H9 (cell line): ENCODE results near the gene NBR1. TPM values are rescaled to one million over a fixed set of nuclear protein-coding genes. Genes with fewer than 3 reads are reported as not detected.

Experiments
- DNase-seq: peaks from one replicate; pipeline ENCODE4 v3.0.0-alpha.2; 2017
- H2AFZ ChIP-seq: one replicate; pipeline ENCODE4 v1.6.1; 2013; ENCODE audit warnings: mild to moderate bottlenecking, low read length, control low read depth, moderate library complexity
- H2AK5ac ChIP-seq: 2 replicates; pipeline ENCODE4 v1.6.1; 2013; ENCODE audit warnings: low read length, control low read depth, mixed read lengths; ENCODE audit not compliant: insufficient read length
- H2BK120ac ChIP-seq: one replicate; pipeline ENCODE4 v1.6.1; 2013; ENCODE audit warnings: low read depth, mild to moderate bottlenecking, low read length, control low read depth, inconsistent platforms; ENCODE audit not compliant: poor library complexity, severe bottlenecking
- H2BK12ac ChIP-seq: 2 replicates; pipeline ENCODE4 v1.6.1; 2013; ENCODE audit warnings: low read length, control low read depth, mixed read lengths, low read depth; ENCODE audit not compliant: insufficient read length
- H2BK15ac ChIP-seq: 2 replicates; pipeline ENCODE4 v1.6.1; 2013; ENCODE audit warnings: low read depth, low read length, control low read depth
- H2BK20ac ChIP-seq: one replicate; pipeline ENCODE4 v1.6.1; 2013; ENCODE audit warnings: low read depth, mild to moderate bottlenecking, low read length, control low read depth, inconsistent platforms; ENCODE audit not compliant: poor library complexity, severe bottlenecking
- H2BK5ac ChIP-seq: 2 replicates; pipeline ENCODE4 v1.6.1; 2013; ENCODE audit warnings: low read length, control low read depth, mixed read lengths; ENCODE audit not compliant: insufficient read length
- H3K14ac ChIP-seq: 2 replicates; pipeline ENCODE4 v1.6.1; 2013; ENCODE audit warnings: low read length, control low read depth; ENCODE audit not compliant: insufficient read depth
- H3K18ac ChIP-seq: 2 replicates; pipeline ENCODE4 v1.6.1; 2013; ENCODE audit warnings: low read depth, mild to moderate bottlenecking, mixed read lengths, low read length, control low read depth; ENCODE audit not compliant: insufficient read length
- H3K23ac ChIP-seq: 2 replicates; pipeline ENCODE4 v1.6.1; 2013; ENCODE audit warnings: low read length, control low read depth, mixed read lengths, low read depth; ENCODE audit not compliant: insufficient read length
- H3K23me2 ChIP-seq: 2 replicates; pipeline ENCODE4 v1.6.1; 2013; ENCODE audit warnings: low read depth, mild to moderate bottlenecking, mixed read lengths, low read length, control low read depth; ENCODE audit not compliant: insufficient read length, poor library complexity, severe bottlenecking
- H3K27ac ChIP-seq: 2 replicates; pipeline ENCODE4 v1.5.1; 2013; ENCODE audit warnings: low read length, control low read depth, mixed read lengths, low read depth; ENCODE audit not compliant: insufficient read length
- H3K27me3 ChIP-seq: 2 replicates; pipeline ENCODE4 v1.6.1; 2013; ENCODE audit warnings: low read length, control low read depth, inconsistent platforms; ENCODE audit not compliant: insufficient read depth
- H3K4ac ChIP-seq: 2 replicates; pipeline ENCODE4 v1.6.1; 2013; ENCODE audit warnings: low read depth, mild to moderate bottlenecking, control low read depth, inconsistent platforms, low read length, moderate library complexity
- H3K4me1 ChIP-seq: 2 replicates; pipeline ENCODE4 v1.6.1; 2013; ENCODE audit warnings: low read length, control low read depth, inconsistent platforms; ENCODE audit not compliant: insufficient read depth
- H3K4me2 ChIP-seq: 2 replicates; pipeline ENCODE4 v1.6.1; 2013; ENCODE audit warnings: low read length, control low read depth, mixed read lengths; ENCODE audit not compliant: insufficient read length, insufficient read depth
- H3K56ac ChIP-seq: 2 replicates; pipeline ENCODE4 v1.6.1; 2013; ENCODE audit warnings: low read depth, mild to moderate bottlenecking, mixed read lengths, low read length, control low read depth; ENCODE audit not compliant: insufficient read length
- H3K79me1 ChIP-seq: 2 replicates; pipeline ENCODE4 v1.6.1; 2013; ENCODE audit warnings: low read depth, mild to moderate bottlenecking, moderate library complexity, low read length, control low read depth, inconsistent platforms; ENCODE audit not compliant: insufficient read depth, poor library complexity, severe bottlenecking
- H3K79me2 ChIP-seq: 2 replicates; pipeline ENCODE4 v1.6.1; 2013; ENCODE audit warnings: low read length, control low read depth, inconsistent platforms; ENCODE audit not compliant: insufficient read depth
- H3K9ac ChIP-seq: 2 replicates; pipeline ENCODE4 v1.6.1; 2013; ENCODE audit warnings: low read length, control low read depth, mixed read lengths; ENCODE audit not compliant: insufficient read length; ENCODE audit errors: extremely low read depth
- H3K9me3 ChIP-seq: one replicate; pipeline ENCODE4 v1.6.1; 2013; ENCODE audit warnings: low read depth, low read length, inconsistent platforms; ENCODE audit not compliant: control insufficient read depth
- H3T11ph ChIP-seq: one replicate; pipeline ENCODE4 v1.6.1; 2013; ENCODE audit warnings: mild to moderate bottlenecking, low read length, control low read depth, inconsistent platforms
- H4K20me1 ChIP-seq: one replicate; pipeline ENCODE4 v1.6.1; 2013; ENCODE audit not compliant: control insufficient read depth, insufficient read length, insufficient read depth
- H4K5ac ChIP-seq: 2 replicates; pipeline ENCODE4 v1.6.1; 2013; ENCODE audit warnings: low read depth, mild to moderate bottlenecking, mixed read lengths, low read length, control low read depth; ENCODE audit not compliant: insufficient read length
- H4K8ac ChIP-seq: replicated peaks from 2 replicates; pipeline ENCODE4 v1.6.1; 2013; ENCODE audit warnings: low read length, control low read depth, mixed read lengths, low read depth; ENCODE audit not compliant: insufficient read length
- H4K91ac ChIP-seq: 2 replicates; pipeline ENCODE4 v1.6.1; 2013; ENCODE audit warnings: low read depth, mild to moderate bottlenecking, moderate library complexity, mixed read lengths, low read length, control low read depth; ENCODE audit not compliant: insufficient read length
- H3K27ac Mint-ChIP-seq, 3 experiments: 2 replicates in 2 of 3; 3 replicates in 1 of 3; pipeline ENCODE4 v1.8.0; 2020 to 2021; ENCODE audit warnings: mixed read lengths in 3 of 3, mild to moderate bottlenecking in 1 of 3, moderate library complexity in 1 of 3
- H3K27me3 Mint-ChIP-seq: 2 replicates; pipeline ENCODE4 v1.8.0; 2021; ENCODE audit warnings: low read depth, mild to moderate bottlenecking, moderate library complexity, mixed read lengths
- H3K36me3 Mint-ChIP-seq, 3 experiments: 2 replicates in 2 of 3; 3 replicates in 1 of 3; pipeline ENCODE4 v1.8.0; 2020 to 2021; ENCODE audit warnings: low read depth in 3 of 3, mixed read lengths in 3 of 3; ENCODE audit not compliant: insufficient read depth in 1 of 3
- H3K4me1 Mint-ChIP-seq, 2 experiments: 2 replicates each; pipeline ENCODE4 v1.8.0; 2020; ENCODE audit warnings: mixed read lengths in 2 of 2
- H3K4me3 Mint-ChIP-seq, 2 experiments: 2 replicates in 1 of 2; 3 replicates in 1 of 2; pipeline ENCODE4 v1.8.0; 2020 to 2021; ENCODE audit warnings: mild to moderate bottlenecking in 2 of 2, mixed read lengths in 2 of 2, moderate library complexity in 1 of 2
- H3K9me3 Mint-ChIP-seq, 2 experiments: 2 replicates in 1 of 2; 3 replicates in 1 of 2; pipeline ENCODE4 v1.8.0; 2020; ENCODE audit warnings: mild to moderate bottlenecking in 2 of 2, mixed read lengths in 2 of 2, moderate library complexity in 1 of 2
- WGBS: extraction: QIAGEN DNeasy Blood & Tissue Kit; methylation state at CpG from one replicate; pipeline ENCODE4 v1.1.7; 2013; ENCODE audit warnings: missing lambda C conversion rate, low lambda C conversion rate, mixed read lengths; ENCODE audit not compliant: insufficient read length; ENCODE audit errors: extremely low coverage; 5-methylcytosine and 5-hydroxymethylcytosine counted together
- total RNA-seq: library from RNA; stranded (reverse); gene quantifications from 2 replicates; pipeline ENCODE4 v1.2.1, GENCODE V29; 2021
- TF ChIP-seq, protein P1 (sequence below): fragments of 200-600 bp; sonication (generic); conservative IDR thresholded peaks from 3 replicates; pipeline ENCODE4 v1.8.0; 2021; ENCODE audit warnings: antibody characterized with exemption, mild to moderate bottlenecking

The NBR1 gene
- total RNA-seq, 1 experiment from 2014 or later = 34.2 TPM

DNA sequence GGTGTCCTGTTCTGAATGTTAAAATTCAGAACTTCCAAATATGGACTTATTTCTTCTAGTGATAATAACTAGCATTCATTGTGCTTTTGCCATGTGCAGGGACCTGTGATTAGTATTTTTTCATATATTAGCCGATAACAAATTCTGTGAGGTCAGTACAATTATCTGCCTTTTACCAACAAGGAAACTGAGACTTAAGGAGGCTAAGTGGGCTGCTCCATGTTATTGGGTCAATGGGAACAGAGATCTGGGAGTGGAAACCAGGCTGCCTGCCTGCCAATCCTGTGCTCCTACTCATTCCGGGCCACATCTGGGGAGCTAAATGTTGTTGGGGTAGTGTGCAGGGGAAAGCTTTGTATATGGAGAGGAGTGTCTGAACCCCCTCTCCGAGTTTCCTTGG lies 44.3 kb downstream of the NBR1 start:
- H3K27ac ChIP-seq = no peak overlapping the region
- H3K27ac Mint-ChIP-seq = no peak overlapping the region
- H3K18ac ChIP-seq = no peak overlapping the region
- no peak overlapping the region for H2BK12ac ChIP-seq
- no peaks in the 10 kb centered on the region for H3K27me3 ChIP-seq
- no peak overlapping the region for H2BK15ac ChIP-seq
- H3K9me3 Mint-ChIP-seq = no peaks in the 10 kb centered on the region
- no peak overlapping the region for H3K4me2 ChIP-seq
- no peaks in the 10 kb centered on the region for H4K20me1 ChIP-seq
- H3K23ac ChIP-seq = no peak overlapping the region
- no peaks in the 10 kb centered on the region for H3K79me1 ChIP-seq
- H3K4me1 Mint-ChIP-seq = peaks cover 17 to 22% of the 10 kb centered on the region in 2 experiments
- no peak overlapping the region for H3K56ac ChIP-seq
- no peak overlapping the region for H4K5ac ChIP-seq
- no peaks in the 10 kb centered on the region; the same call in 1 of the 2 replicates for H3K27me3 Mint-ChIP-seq
- no peak overlapping the region for H2BK20ac ChIP-seq
- no peak overlapping the region for H2BK120ac ChIP-seq
- no peak overlapping the region for H2AFZ ChIP-seq
- peaks cover 7% of the 10 kb centered on the region for H3K23me2 ChIP-seq
- no peaks in the 10 kb centered on the region for H3K9me3 ChIP-seq
- WGBS = no CpG with 5 or more reads among the region's 3 CpGs
- no peak overlapping the region for H2AK5ac ChIP-seq
- H3T11ph ChIP-seq = no peak overlapping the region
- peaks cover 3% of the 10 kb centered on the region; the same call in 1 of the 2 replicates for H3K4me1 ChIP-seq
- H4K8ac ChIP-seq = no peak overlapping the region
- no peak overlapping the region for H3K4ac ChIP-seq
- H2BK5ac ChIP-seq = no peak overlapping the region
- H4K91ac ChIP-seq = no peak overlapping the region
- no peak overlapping the region for H3K9ac ChIP-seq
- no peak for DNase-seq
- no peak overlapping the region for H3K14ac ChIP-seq
- TF ChIP-seq, protein P1, sequence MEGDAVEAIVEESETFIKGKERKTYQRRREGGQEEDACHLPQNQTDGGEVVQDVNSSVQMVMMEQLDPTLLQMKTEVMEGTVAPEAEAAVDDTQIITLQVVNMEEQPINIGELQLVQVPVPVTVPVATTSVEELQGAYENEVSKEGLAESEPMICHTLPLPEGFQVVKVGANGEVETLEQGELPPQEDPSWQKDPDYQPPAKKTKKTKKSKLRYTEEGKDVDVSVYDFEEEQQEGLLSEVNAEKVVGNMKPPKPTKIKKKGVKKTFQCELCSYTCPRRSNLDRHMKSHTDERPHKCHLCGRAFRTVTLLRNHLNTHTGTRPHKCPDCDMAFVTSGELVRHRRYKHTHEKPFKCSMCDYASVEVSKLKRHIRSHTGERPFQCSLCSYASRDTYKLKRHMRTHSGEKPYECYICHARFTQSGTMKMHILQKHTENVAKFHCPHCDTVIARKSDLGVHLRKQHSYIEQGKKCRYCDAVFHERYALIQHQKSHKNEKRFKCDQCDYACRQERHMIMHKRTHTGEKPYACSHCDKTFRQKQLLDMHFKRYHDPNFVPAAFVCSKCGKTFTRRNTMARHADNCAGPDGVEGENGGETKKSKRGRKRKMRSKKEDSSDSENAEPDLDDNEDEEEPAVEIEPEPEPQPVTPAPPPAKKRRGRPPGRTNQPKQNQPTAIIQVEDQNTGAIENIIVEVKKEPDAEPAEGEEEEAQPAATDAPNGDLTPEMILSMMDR = no peak
- H3K79me2 ChIP-seq = no peaks in the 10 kb centered on the region
- peaks cover 1 to 12% (median 8%) of the 10 kb centered on the region in 3 experiments; a peak in 6 of 7 replicates for H3K36me3 Mint-ChIP-seq
- H3K4me3 Mint-ChIP-seq = no peak overlapping the region
